22Rv1 (cell line): Measurements from ENCODE around the gene OBP2B.
"Not testable (repeated sequence)": the region's sequence is repeated elsewhere in the genome, so short reads cannot be mapped to it uniquely, and the experiment has no call there.

Experiments
- H3K27ac ChIP-seq: fragments of 450-650 bp; 2 replicates; pipeline ENCODE4 v1.5.1; 2017
- ZFX ChIP-seq: fragments of 450-650 bp; IDR thresholded peaks from 2 replicates; pipeline ENCODE4 v1.6.1; 2017; ENCODE audit warnings: antibody characterized with exemption, borderline replicate concordance
- TF ChIP-seq, protein P1 (sequence below): fragments of 450-650 bp; IDR thresholded peaks from 2 replicates; pipeline ENCODE4 v1.5.1; 2017; ENCODE audit warnings: mild to moderate bottlenecking

The OBP2B gene

DNA sequence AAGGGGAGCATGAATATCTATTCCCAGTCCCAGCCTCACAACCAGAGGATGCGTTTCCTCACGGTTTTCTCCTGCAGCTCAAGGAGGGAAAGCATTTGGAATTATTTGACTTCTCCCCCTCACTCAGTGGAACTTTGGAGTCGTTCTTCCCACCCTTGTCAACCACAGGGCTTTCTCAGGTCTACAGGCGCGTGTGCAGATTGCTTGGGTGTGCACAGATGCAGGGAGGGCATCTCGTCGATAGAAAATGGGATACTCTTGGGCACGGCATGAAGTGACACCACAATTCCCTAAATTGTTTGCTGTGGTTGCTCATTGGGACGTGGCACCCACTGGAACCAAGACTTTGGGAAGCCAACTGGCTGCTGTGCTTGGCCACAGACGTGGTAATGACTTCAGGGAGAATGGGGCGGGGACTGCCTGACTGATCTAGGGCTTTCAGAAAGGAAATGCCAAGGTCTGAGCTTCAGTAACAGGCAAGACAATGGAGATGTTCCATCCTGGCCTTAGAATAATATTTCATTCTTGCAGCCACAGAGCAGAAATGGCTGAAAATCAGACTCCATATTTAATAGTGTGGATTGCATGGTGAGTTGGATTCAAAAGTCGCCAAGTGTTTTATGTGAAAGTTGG is 12.2 kb upstream of the OBP2B start:
- TF ChIP-seq, protein P1, sequence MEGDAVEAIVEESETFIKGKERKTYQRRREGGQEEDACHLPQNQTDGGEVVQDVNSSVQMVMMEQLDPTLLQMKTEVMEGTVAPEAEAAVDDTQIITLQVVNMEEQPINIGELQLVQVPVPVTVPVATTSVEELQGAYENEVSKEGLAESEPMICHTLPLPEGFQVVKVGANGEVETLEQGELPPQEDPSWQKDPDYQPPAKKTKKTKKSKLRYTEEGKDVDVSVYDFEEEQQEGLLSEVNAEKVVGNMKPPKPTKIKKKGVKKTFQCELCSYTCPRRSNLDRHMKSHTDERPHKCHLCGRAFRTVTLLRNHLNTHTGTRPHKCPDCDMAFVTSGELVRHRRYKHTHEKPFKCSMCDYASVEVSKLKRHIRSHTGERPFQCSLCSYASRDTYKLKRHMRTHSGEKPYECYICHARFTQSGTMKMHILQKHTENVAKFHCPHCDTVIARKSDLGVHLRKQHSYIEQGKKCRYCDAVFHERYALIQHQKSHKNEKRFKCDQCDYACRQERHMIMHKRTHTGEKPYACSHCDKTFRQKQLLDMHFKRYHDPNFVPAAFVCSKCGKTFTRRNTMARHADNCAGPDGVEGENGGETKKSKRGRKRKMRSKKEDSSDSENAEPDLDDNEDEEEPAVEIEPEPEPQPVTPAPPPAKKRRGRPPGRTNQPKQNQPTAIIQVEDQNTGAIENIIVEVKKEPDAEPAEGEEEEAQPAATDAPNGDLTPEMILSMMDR: no peak
- no peak for TF ChIP-seq ZFX
- H3K27ac ChIP-seq: no peak overlapping the region

DNA sequence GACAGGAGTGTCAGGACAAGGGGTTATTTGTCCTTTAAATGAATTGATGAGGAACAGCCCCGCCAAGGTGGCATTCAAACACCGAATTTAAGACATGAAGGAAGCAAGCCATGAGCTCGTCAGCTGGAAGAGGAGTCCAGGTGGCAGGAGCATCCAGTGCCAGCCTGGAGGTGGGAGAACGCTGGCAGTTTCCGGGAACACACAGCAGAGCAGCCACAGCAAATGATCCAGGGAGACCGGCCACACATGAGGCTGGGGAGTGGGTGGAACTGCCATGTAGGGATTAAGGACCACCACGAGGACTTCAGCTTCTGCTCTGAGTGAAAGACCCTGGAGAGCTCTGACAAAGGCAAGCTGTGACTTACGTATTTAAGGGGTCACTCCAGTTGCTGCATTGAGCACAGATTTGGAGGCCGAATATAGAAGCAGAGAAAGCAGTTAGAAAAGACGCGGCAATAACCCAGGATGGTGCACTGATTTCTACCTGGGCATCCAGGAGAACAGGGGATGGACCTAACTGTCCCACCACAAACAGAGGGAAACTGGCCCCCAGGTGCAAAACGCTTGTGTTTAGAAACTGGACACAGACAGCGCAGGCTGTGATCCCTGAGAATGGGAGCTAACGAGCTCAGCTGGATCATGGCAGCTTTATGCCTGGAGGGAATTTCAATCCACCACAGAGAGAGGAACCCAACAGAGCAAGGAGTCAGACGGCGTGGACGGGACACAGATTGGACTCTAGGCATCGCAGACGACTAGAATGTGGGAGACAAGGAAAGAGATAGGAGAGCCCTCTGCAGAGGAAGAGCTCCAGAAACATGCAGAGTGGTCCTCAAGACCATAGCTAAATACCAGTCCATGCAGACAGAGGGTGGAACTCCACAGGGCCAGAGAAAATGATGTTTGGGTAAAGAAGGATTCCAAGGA is 9.3 kb upstream of the OBP2B start:
- not testable (repeated sequence) for H3K27ac ChIP-seq

DNA sequence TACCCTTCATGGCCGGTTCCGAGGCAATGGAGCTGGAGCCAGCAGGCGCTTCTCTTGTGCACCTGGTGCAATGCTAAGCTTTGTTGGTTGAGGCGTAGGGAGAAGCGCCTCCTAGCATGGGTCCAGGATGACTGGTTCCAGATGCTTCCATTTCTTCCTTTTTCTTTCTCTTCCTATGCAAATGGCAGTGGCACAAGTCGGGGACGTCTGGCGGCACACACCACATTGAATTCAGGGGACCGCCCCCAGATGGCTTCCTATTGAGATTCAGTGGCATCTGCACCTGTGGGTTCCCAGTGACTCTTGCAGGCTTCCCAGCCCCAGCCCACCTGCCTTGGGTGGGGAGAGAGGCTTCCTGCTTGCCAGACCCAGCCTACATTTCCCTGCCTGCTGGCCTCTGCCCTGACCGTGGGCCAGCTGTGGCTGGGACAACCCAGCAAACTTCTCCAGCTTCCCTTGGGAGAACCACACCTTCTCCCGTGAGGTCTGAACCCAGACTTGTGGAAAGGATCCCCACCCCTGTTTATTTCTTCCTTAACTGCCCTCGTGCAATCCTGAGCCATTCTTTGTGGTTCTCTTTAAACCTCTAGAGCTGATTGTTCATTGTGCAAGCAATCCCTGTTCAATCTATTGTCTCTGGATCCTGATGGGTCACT is 8.4 kb upstream of the OBP2B start:
- H3K27ac ChIP-seq: not testable (repeated sequence)

DNA sequence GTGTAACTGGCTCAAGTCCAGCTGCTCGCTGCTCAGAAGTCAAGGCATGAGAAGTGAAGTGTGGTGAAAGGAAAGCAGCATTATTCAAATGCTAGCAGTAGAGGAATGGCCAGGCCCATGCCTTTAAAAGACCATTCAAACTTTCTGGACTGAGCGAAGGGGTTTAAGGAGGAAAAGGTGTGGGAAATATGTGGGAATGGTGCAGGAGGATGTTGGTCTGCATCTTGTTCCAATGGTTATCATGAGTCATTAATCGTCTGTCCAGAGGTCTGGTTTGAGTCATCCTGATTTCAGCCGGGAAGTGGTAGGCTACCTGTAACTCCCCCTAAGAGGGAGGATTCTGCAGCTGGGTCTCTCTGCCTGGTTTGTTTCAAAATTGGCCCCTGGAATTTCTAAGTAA is 5.2 kb upstream of the OBP2B start:
- H3K27ac ChIP-seq: not testable (repeated sequence)

DNA sequence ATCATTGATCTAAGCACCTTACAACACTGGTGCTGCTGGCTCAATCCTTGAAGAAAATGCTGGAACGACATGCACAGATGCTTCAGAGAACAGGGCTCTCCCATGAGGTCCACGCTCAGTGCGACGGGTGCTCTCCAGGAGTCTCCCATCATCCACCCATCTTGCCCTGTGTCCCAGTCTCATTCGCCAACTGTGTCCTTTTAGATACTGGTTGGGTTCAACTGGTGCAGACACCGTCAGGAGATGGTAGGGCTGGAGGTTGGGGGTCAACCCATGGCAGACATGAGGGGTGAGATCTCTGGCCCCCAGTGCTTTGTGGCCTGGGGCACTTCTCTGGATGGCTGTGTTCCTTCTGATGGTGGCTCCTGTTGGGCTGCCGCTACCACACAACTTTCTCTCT is 1.6 kb upstream of the OBP2B start:
- TF ChIP-seq, protein P1: no peak
- TF ChIP-seq ZFX: no peak
- no peak overlapping the region for H3K27ac ChIP-seq

DNA sequence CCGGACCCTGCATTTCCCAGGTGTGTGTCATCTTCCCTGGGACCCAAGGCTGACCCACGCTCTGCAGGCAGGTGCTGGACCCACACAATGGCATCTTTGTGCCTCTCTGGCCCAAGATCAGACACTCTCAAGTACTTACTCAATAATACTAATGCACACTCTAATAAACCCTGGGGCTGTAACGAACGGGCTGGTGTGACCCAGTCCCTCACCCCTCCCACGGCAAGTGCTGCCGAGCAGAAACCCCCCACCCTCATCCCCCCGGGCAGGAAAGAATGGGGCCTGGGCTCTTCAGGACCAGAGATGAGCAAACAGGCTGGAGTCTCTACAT is 1.1 kb upstream of the OBP2B start:
- TF ChIP-seq, protein P1: no peak
- no peak for TF ChIP-seq ZFX
- no peak overlapping the region for H3K27ac ChIP-seq

DNA sequence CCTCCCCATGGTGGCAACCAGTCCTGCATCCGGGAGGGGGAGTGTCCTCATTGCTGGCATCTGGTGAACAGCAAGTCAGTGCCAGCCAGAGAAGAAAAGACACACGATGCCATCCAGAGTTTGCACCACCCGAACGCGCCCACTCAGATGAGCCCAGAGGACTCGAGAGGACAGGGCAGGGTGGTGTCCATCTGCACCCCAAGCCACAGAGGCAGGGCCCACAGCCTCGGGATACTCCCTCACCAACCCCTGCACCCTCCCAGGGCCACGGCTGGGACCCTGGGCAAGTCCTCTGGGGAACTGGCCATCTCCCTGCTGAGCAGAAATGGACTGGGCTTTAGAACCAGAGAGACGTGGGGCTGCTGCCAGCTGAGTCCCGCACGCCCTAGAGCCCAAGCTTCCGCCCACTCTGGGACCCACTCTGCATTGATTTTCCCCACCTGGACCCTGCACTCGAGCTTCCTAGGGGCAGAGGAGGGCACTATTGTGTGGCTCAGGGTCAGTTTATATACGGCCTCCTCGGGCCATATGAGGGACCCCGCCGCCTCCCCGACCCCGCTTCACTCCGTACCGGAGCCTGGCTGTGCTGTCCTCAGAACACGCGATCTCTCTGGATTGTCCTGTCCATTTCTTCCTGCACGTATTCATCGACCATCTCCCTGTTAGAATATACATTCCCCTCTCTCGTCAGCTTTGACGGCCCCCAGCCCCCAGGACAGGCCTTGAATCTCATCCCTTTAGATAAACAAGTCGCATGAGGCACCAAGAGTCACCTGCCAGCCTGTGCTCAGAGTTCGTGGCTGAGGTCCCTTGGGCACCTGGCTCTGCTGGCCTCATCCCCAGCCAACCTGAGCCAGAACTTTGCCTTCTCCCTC is 514 bp upstream of the OBP2B start:
- H3K27ac ChIP-seq: not testable (repeated sequence)

DNA sequence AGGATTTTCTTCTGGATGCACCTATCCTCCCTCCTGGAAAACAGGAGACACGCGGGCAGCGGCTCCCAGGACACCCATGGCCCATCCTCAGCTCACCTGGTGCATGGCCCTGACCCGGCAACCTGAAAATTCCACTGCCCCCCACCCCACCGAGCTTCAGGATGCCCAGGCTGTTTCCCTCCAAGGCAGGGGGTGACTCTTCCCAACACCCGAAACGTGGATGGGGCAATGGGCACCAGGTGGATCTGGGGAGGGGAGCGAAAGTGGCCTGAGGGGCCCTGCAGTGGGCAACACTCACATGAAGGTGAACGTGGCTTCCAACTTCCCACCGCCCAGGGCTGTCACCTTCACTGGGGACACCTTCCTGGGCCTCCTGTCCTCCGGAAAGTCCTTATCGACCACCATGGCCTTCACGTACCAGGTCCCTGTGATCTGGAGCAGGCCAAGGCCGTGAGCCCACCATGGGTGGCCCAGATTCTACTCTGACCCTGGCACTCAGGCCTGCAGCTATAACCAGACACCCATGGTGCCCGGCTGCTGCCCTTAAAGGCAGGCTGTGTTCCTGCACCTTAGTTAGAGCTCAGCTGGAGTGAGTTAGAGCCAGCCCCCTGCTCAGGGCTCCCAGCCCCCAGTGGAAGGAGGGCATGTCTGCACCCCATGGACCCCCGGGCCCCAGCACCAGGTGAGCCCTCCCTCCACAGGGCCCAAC is 725 bp downstream of the OBP2B start:
- not testable (repeated sequence) for H3K27ac ChIP-seq

DNA sequence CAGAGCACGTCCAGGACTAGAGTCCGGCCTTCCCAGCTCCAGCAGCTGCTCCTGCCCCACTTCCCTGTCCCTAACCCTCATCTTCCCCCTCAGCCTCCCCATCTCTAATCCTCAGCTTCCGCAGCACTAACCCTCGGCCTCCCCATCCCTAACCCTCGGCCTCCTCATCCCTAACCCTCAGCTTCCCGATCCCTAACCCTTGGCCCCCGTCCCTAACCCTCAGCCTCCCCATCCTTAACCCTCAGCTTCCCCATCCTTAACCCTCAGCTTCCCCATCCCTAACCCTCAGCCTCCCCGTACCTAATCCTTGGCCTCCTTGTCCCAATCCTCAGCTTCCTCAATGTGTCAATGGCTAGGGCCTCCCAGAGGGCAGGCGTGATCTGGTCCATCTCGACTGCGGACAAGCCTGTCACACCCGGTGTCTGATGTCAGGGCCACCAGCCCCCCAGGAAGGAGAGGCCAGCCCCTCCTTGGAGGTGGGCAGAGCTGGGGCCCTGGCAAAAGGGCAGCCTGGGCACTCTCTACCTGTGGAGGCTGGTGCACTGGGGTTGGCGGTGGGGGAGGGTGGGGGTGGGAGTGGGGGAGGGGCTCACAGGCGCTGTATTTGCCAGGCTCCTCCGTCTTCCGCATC is 1.4 kb downstream of the OBP2B start:
- TF ChIP-seq ZFX: no peak
- TF ChIP-seq, protein P1: no peak
- H3K27ac ChIP-seq: no peak overlapping the region
